Right lobe of liver (tissue), 6 donors: Measurements from ENCODE around the gene SIX2. TPM values are rescaled to one million over a fixed set of nuclear protein-coding genes. Genes with fewer than 3 reads are reported as not detected.

Source experiments
- ATAC-seq, 4 donors: fragments of 200-7000 bp; cut with Tn5 transposase; one replicate each; pipeline ENCODE4 v1.9.1; 2020; ENCODE audit warnings: mild to moderate bottlenecking in 4 of 4, moderate library complexity in 4 of 4
- DNase-seq, 3 donors: peaks; one replicate each; pipeline ENCODE4 v3.0.0-alpha.2; 2020
- H3K27ac ChIP-seq, 3 donors: fragments of 200-600 bp; one replicate each; pipeline ENCODE4 v1.8.0; 2022
- H3K27me3 ChIP-seq, 2 donors: fragments of 200-600 bp; one replicate each; pipeline ENCODE4 v1.8.0; 2022
- H3K36me3 ChIP-seq, 4 donors: fragments of 200-600 bp; sonication (generic) in 1 of 4; one replicate each; pipeline versions ENCODE4 v1.5.1 to v1.8.0; 2017 to 2022; ENCODE audit warnings: control low read depth in 1 of 4
- H3K4me1 ChIP-seq, 4 donors: fragments of 200-600 bp; sonication (generic) in 1 of 4; one replicate each; pipeline versions ENCODE4 v1.5.1 to v1.8.0; 2017 to 2022; ENCODE audit warnings: control low read depth in 1 of 4
- H3K4me3 ChIP-seq, 3 donors: fragments of 200-600 bp; one replicate each; pipeline ENCODE4 v1.8.0; 2022
- H3K9me3 ChIP-seq, 4 donors: fragments of 200-600 bp; sonication (generic) in 1 of 4; one replicate each; pipeline versions ENCODE4 v1.5.1 to v1.8.0; 2017 to 2022; ENCODE audit warnings: control low read depth in 1 of 4
- CTCF ChIP-seq, 4 donors: fragments of 200-600 bp in 3 of 4; fragments of 450-650 bp in 1 of 4; IDR thresholded peaks; one replicate each; pipeline versions ENCODE4 v1.5.1 to v1.8.0; 2016 to 2022; ENCODE audit warnings: antibody characterized with exemption in 4 of 4, mild to moderate bottlenecking in 2 of 4
- POLR2A ChIP-seq: fragments of 450-650 bp; IDR thresholded peaks from one replicate; pipeline ENCODE4 v1.6.1; 2017; ENCODE audit warnings: antibody characterized with exemption, mild to moderate bottlenecking
- WGBS: methylation state at CpG from one replicate; pipeline ENCODE4 v1.1.6; 2018; ENCODE audit warnings: low coverage, low lambda C conversion rate; ENCODE audit not compliant: insufficient coverage; ENCODE audit errors: missing lambda C conversion rate; 5-methylcytosine and 5-hydroxymethylcytosine counted together
- intact Hi-C, 2 donors: fragments of 100-400 bp; cut with DNase I; formaldehyde crosslinking; loops; one replicate each; pipeline versions ENCODE4 v1.11.2 to v1.14.1; 2022
- total RNA-seq, 6 experiments: library from RNA; depleted of rRNA in 2 of 6; stranded (reverse); fragments of >200 nt in 2 of 6; fragmentation: NEBNext Ultra II Directional in 3 of 6; extraction: Animal tissue kit (Norgen Biotek cat#: 25700) in 3 of 6; gene quantifications; one replicate each; pipeline versions ENCODE4 v1.1.0 to v1.2.4, GENCODE V29; 2016 to 2023
- donor health status: DM: no; HTN: yes; CAD: no.
- donor health status: DM: no; HTN: no; CAD: no.
- donor health status: DM: no; HTN: no; CAD: no.
- donor health status: DM: no; HTN: yes; CAD: no.
- donor health status: DM: no; HTN: yes; CAD: no.

SIX2 gene
- total RNA-seq, 6 experiments from 2014 or later: not detected

DNA sequence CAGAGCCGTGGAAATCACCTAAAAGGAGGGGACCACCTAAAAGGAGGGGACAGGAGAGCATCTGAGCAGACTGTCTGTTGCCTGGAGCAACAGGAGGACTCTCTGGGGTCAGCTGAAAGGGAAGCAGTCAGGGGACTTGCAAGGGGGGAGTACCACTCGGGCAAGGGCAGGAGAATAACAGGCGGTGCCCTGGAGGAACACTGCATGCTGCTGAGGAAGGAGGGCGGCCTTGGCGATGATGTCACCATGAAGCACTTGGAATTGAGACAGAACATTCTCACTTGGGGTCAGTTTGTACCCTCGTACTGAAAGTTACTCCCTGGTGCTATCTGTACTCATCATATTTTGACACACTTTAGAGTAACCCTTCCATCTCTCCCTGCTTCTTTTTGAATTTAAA lies 49.4 kb downstream of the SIX2 start:
- DNase-seq: no peak
- H3K9me3 ChIP-seq: no peaks in the 10 kb centered on the region
- H3K4me1 ChIP-seq: peaks cover 0 to 8% (median 2%) of the 10 kb centered on the region in 4 donors
- ATAC-seq: no peak
- H3K4me3 ChIP-seq: no peak overlapping the region
- TF ChIP-seq POLR2A (no peak), CTCF (IDR thresholded peaks at IDR 0.05) (no peak)
- WGBS: 53% methylated on average over 3 of the region's 6 CpGs
- H3K27ac ChIP-seq: no peak overlapping the region
- H3K36me3 ChIP-seq: no peaks in the 10 kb centered on the region
- intact Hi-C loops: loop anchor here (10.0 kb wide), 2 partner anchors 485 to 565 kb away; no protein-coding TSS in a partner anchor
- peaks cover 0 to 6% of the 10 kb centered on the region in 2 donors for H3K27me3 ChIP-seq

DNA sequence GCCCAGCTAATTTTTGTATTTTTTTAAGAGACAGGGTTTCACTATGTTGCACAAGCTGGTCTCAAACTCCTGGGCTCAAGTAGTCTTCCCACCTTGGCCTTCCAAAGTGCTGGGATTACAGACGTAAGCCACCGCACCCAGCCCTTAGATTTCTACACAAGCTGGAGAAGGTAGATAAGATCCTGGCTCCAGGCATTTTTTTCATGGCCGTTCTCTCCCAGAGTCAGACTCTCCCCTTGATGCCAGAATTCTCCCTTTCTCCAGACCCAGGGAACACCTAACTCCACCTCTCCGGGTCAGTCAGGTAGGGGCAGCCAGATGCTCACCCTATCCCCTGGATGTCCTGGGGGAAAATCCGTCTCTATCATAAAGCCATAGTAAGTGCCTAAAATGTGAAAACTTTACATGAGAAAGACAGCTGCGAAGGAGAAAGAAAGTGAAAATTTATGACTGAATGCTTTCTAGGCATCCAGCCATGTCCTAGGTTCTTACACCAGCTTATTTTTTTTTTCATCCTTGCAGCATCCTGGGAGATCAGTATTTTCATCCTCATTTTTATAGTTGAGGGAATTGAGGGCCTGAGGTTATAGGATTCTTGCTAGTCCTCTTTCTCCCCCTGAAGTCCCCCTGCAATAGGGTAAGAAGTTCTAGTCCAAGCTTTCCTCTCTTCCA lies 51.5 kb downstream of the SIX2 start:
- ATAC-seq (no peak), DNase-seq (no peak)
- Histone ChIP-seq H3K27ac (no peak overlapping the region), H3K4me3 (no peak overlapping the region), H3K36me3 (no peaks in the 10 kb centered on the region), H3K27me3 (peaks cover 0 to 13% of the 10 kb centered on the region in 2 donors), H3K4me1 (peaks cover 0 to 16% (median 2%) of the 10 kb centered on the region in 4 donors), H3K9me3 (no peaks in the 10 kb centered on the region)
- intact Hi-C loops: loop anchor here (10.0 kb wide), 2 partner anchors 483 to 563 kb away; no protein-coding TSS in a partner anchor
- TF ChIP-seq POLR2A: no peak
- no peak for TF ChIP-seq CTCF (IDR thresholded peaks at IDR 0.05)
- 75% methylated on average over 6 of the region's 6 CpGs for WGBS

DNA sequence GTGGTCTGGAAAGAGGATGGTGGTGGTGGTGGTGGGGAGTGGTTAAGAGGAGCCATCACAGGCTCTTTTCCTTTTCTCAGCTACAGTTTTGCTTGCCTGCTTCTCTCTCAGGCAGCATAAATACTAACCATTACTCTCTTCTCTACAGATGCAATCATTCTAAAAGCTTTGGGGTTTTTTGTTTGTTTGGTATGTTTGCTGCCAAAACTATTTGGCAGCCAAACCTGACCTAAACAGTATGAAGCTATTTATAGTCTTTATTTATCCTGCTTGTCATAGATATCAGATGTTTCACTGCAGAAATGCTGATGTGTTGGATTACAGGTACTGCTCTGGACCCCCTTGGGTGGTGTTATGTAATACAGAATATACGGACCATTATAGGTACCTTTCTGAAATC lies 52.4 kb downstream of the SIX2 start:
- WGBS: 29% methylated on average over 1 of the region's 1 CpG
- TF ChIP-seq CTCF (IDR thresholded peaks at IDR 0.05) (no peak), POLR2A (no peak)
- no peaks in the 10 kb centered on the region for H3K36me3 ChIP-seq
- H3K27ac ChIP-seq: no peak overlapping the region
- ATAC-seq: peak in 1 of 4 donors; percentile 10
- H3K9me3 ChIP-seq: no peaks in the 10 kb centered on the region
- intact Hi-C loops: loop anchor here (10.0 kb wide), 2 partner anchors 482 to 562 kb away; no protein-coding TSS in a partner anchor
- H3K4me1 ChIP-seq: peaks cover 0 to 25% (median 2%) of the 10 kb centered on the region in 4 donors
- peaks cover 0 to 13% of the 10 kb centered on the region in 2 donors for H3K27me3 ChIP-seq
- no peak overlapping the region for H3K4me3 ChIP-seq
- no peak for DNase-seq

- 20% methylated on average over 10 of the region's 38 CpGs for WGBS
- ATAC-seq (peak; percentile 85 to 91 (median 90)), DNase-seq (peak; percentile 74 to 81 (median 78))
- peaks cover 0 to 13% of the 10 kb centered on the region in 2 donors for H3K27me3 ChIP-seq
- H3K9me3 ChIP-seq: no peaks in the 10 kb centered on the region
- no peaks in the 10 kb centered on the region for H3K36me3 ChIP-seq
- peak overlapping the region in 1 of 3 donors; percentile 3 for H3K4me3 ChIP-seq
- H3K27ac ChIP-seq: no peak overlapping the region
- H3K4me1 ChIP-seq: peaks cover 0 to 25% (median 2%) of the 10 kb centered on the region in 4 donors
- intact Hi-C loops: loop anchor here (10.0 kb wide), 2 partner anchors 481 to 561 kb away; no protein-coding TSS in a partner anchor
- peak; percentile 78 to 96 (median 90) for TF ChIP-seq CTCF (IDR thresholded peaks at IDR 0.05)
- TF ChIP-seq POLR2A: no peak
Observed at GRCh38 chr2:44955593-44956392, 53.5 kb downstream of the SIX2 start.

Other genes starting within 250 kb of the SIX2 start
- not detected for gene SIX3, start 67.8 kb downstream of the SIX2 start, total RNA-seq